GM12878 (cell line): ENCODE results near the gene FKTN. TPM values are rescaled to one million over a fixed set of nuclear protein-coding genes. Genes with fewer than 3 reads are reported as not detected.

Experiments used
- ATAC-seq: fragments of 200-7000 bp; cut with Tn5 transposase; 3 replicates; pipeline ENCODE4 v1.9.1; 2020; ENCODE audit warnings: mild to moderate bottlenecking, moderate library complexity
- BruUV-seq: library from RNA; stranded (reverse); fragments of 400-500 nt; replicated peaks from 2 replicates; lab custom pipeline; 2021; lab: Mats Ljungman, UMichigan
- CTCF ChIA-PET: fragments of 300-600 bp; sonication (Branson Sonifier 250); formaldehyde crosslinking; extraction: SDS; loops from one replicate; lab custom pipeline; 2021; ENCODE audit warnings: inconsistent platforms; lab: Yijun Ruan, JAX
- POLR2A ChIA-PET: fragments of 350-600 bp; formaldehyde crosslinking; extraction: SDS; loops from one replicate; lab custom pipeline; 2021; ENCODE audit warnings: inconsistent platforms; lab: Charles Lee
- RAD21 ChIA-PET: fragments of 300-600 bp; sonication (Branson Sonifier 250); formaldehyde crosslinking; loops from one replicate; lab custom pipeline; 2023; ENCODE audit warnings: antibody characterized with exemption; ENCODE audit not compliant: unreplicated experiment; lab: Charles Lee
- SMC1A ChIA-PET: fragments of 300-600 bp; sonication (Branson Sonifier 250); formaldehyde crosslinking; loops from one replicate; lab custom pipeline; 2023; ENCODE audit not compliant: unreplicated experiment, uncharacterized antibody; lab: Charles Lee
- DNase-seq: peaks from one replicate; pipeline ENCODE4 v3.0.0-alpha.2; 2011; ENCODE audit warnings: low read depth, low spot score
- FAIRE-seq: peaks from 3 replicates; lab custom pipeline; 2011; peaks lifted over from hg19 to GRCh38; lab: Jason Lieb, UNC
- H2AFZ ChIP-seq: 2 replicates; pipeline ENCODE4 v1.6.0; 2011; ENCODE audit warnings: low read depth, low read length, control low read depth; ENCODE audit not compliant: control insufficient read depth
- H3K27ac ChIP-seq: 2 replicates; pipeline ENCODE4 v1.5.1; 2011; ENCODE audit warnings: control low read depth; ENCODE audit not compliant: control insufficient read depth, insufficient read depth
- H3K27me3 ChIP-seq, 2 experiments: replicated peaks in 1 of 2; 2 replicates each; pipeline versions ENCODE4 v1.6.0 to v1.6.1; 2011; ENCODE audit warnings: low read length in 1 of 2; ENCODE audit not compliant: control insufficient read depth in 2 of 2, insufficient read depth in 2 of 2
- H3K36me3 ChIP-seq, 2 experiments: 2 replicates each; pipeline ENCODE4 v1.5.1; 2011; ENCODE audit warnings: low read length in 1 of 2; ENCODE audit not compliant: control insufficient read depth in 2 of 2, insufficient read depth in 2 of 2
- H3K4me1 ChIP-seq: 2 replicates; pipeline ENCODE4 v1.6.1; 2011; ENCODE audit warnings: mild to moderate bottlenecking, low read length, moderate library complexity, mixed read lengths; ENCODE audit not compliant: control insufficient read depth, insufficient read depth
- H3K4me2 ChIP-seq: 2 replicates; pipeline ENCODE4 v1.6.0; 2011; ENCODE audit warnings: control low read depth; ENCODE audit not compliant: control insufficient read depth, insufficient read depth
- H3K4me3 ChIP-seq: fragments of 200-600 bp; sonication (generic); 2 replicates; pipeline ENCODE4 v1.5.1; 2016
- H3K79me2 ChIP-seq: 2 replicates; pipeline ENCODE4 v1.6.0; 2011; ENCODE audit warnings: low read length; ENCODE audit not compliant: control insufficient read depth, insufficient read depth
- H3K9ac ChIP-seq: 2 replicates; pipeline ENCODE4 v1.8.0; 2011; ENCODE audit warnings: low read length, control low read depth, mixed read lengths; ENCODE audit not compliant: control insufficient read depth, insufficient read depth
- H3K9me3 ChIP-seq: replicated peaks from 3 replicates; pipeline ENCODE4 v1.5.1; 2011; ENCODE audit warnings: mild to moderate bottlenecking, low read length; ENCODE audit not compliant: control insufficient read depth, insufficient read depth
- H4K20me1 ChIP-seq: 2 replicates; pipeline ENCODE4 v1.6.0; 2011; ENCODE audit not compliant: control insufficient read depth, insufficient read depth
- BMI1 ChIP-seq: fragments of 450-650 bp; IDR thresholded peaks from 2 replicates; pipeline ENCODE4 v1.6.1; 2016; ENCODE audit warnings: mild to moderate bottlenecking, moderate library complexity, borderline replicate concordance
- FOXK2 ChIP-seq: fragments of 450-650 bp; IDR thresholded peaks from 2 replicates; pipeline ENCODE4 v1.6.1; 2017; ENCODE audit warnings: mild to moderate bottlenecking, moderate library complexity
- GABPA ChIP-seq: IDR thresholded peaks from 2 replicates; pipeline ENCODE4 v1.6.1; 2014; ENCODE audit warnings: antibody characterized with exemption, low read depth, mild to moderate bottlenecking, inconsistent platforms
- KAT2A ChIP-seq: conservative IDR thresholded peaks from 2 replicates; pipeline ENCODE4 v1.6.1; 2011; ENCODE audit warnings: low read depth, low read length; ENCODE audit not compliant: control insufficient read depth
- PAX8 ChIP-seq: fragments of 450-650 bp; IDR thresholded peaks from 2 replicates; pipeline ENCODE4 v1.6.1; 2017; ENCODE audit warnings: mild to moderate bottlenecking, moderate library complexity
- POLR2AphosphoS5 ChIP-seq: IDR thresholded peaks from 2 replicates; pipeline ENCODE4 v1.6.1; 2011; ENCODE audit warnings: mild to moderate bottlenecking, low read length, inconsistent platforms
- RB1 ChIP-seq: fragments of 450-650 bp; formaldehyde crosslinking; IDR thresholded peaks from 2 replicates; pipeline ENCODE4 v1.6.1; 2017; ENCODE audit warnings: mild to moderate bottlenecking, borderline replicate concordance
- SRF ChIP-seq, 2 experiments: IDR thresholded peaks; 2 replicates each; pipeline ENCODE4 v1.6.1; 2011; ENCODE audit warnings: low read depth in 2 of 2, low read length in 2 of 2, mild to moderate bottlenecking in 1 of 2, moderate library complexity in 1 of 2
- WGBS: methylation state at CpG from one replicate; pipeline ENCODE4 v1.1.6; 2016; ENCODE audit warnings: low lambda C conversion rate; ENCODE audit not compliant: insufficient replicate concordance, insufficient coverage; ENCODE audit errors: missing lambda C conversion rate; 5-methylcytosine and 5-hydroxymethylcytosine counted together
- in situ Hi-C: fragments of 300-500 bp; cut with MboI; formaldehyde crosslinking; loops from 9 replicates; pipeline ENCODE4 v1.14.3; 2018; ENCODE audit warnings: mixed read lengths
- intact Hi-C: fragments of 100-400 bp; cut with micrococcal nuclease; formaldehyde crosslinking; loops from one replicate; pipeline ENCODE4 v1.14.2; 2022; ENCODE audit not compliant: unreplicated experiment
- polyA plus RNA-seq, 11 experiments: library from polyadenylated mRNA; depleted of rRNA in 4 of 11; unstranded in 6 of 11; stranded (reverse) in 5 of 11; fragments of >200 nt; fragmentation: Nextera tagmentation in 4 of 11; fragmentation: Illumina TruSeq in 1 of 11; extraction: Ambion mirVana in 4 of 11; extraction: Trizol in 1 of 11; gene quantifications; 1 replicate in 1 of 11; 2 replicates in 10 of 11; pipeline versions ENCODE4 v1.2.1 to v1.2.3, GENCODE V29; 2011 to 2016; ENCODE audit warnings: inconsistent platforms in 2 of 11, missing spikeins in 2 of 11, low read depth in 1 of 11
- total RNA-seq, 4 experiments: library from RNA; depleted of rRNA in 3 of 4; stranded (reverse); fragments of >200 nt in 3 of 4; fragmentation: Illumina TruSeq in 1 of 4; extraction: Trizol in 1 of 4; gene quantifications; 2 replicates each; pipeline versions ENCODE4 v1.2.1 to v1.2.3, GENCODE V29; 2013 to 2021
- TF ChIP-seq, protein P1 (sequence below): fragments of 450-650 bp; conservative IDR thresholded peaks from 2 replicates; pipeline ENCODE4 v1.6.1; 2017; ENCODE audit warnings: mild to moderate bottlenecking, moderate library complexity
- TF ChIP-seq, protein P2 (sequence below): fragments of 450-650 bp; formaldehyde crosslinking; IDR thresholded peaks from 2 replicates; pipeline ENCODE4 v1.4.0; 2022; ENCODE audit warnings: mild to moderate bottlenecking, moderate library complexity
- TF ChIP-seq, protein P3 (sequence below): IDR thresholded peaks from 2 replicates; pipeline ENCODE4 v1.6.1; 2012; ENCODE audit warnings: low read depth, low read length, improper control_type of control experiment

The FKTN gene
- total and polyA plus RNA-seq, 10 of the 15 experiments (the other 5 are each of a cell fraction or from before 2014, with no cell fraction given), result 3.6 to 15.9 (median 10.6) TPM

DNA sequence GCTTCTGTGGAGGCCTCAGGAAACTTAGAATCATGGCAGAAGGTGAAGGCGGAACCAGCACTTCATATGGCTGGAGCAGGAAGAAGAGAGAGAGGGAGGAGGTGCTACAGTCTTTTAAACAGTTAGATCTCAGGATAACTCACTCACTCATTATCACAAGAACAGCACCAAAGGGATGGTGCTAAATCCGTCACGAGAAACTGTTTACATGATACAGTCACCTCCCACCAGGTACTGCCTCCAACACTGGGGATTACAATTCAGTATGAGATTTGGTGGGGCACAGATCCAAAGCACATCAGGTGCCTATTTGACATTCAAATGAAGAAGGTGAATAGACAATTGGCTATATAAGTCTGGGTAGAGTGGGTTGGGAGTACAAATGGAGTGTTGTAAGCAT lies 35.2 kb downstream of the FKTN start:
- TF ChIP-seq, protein P1, sequence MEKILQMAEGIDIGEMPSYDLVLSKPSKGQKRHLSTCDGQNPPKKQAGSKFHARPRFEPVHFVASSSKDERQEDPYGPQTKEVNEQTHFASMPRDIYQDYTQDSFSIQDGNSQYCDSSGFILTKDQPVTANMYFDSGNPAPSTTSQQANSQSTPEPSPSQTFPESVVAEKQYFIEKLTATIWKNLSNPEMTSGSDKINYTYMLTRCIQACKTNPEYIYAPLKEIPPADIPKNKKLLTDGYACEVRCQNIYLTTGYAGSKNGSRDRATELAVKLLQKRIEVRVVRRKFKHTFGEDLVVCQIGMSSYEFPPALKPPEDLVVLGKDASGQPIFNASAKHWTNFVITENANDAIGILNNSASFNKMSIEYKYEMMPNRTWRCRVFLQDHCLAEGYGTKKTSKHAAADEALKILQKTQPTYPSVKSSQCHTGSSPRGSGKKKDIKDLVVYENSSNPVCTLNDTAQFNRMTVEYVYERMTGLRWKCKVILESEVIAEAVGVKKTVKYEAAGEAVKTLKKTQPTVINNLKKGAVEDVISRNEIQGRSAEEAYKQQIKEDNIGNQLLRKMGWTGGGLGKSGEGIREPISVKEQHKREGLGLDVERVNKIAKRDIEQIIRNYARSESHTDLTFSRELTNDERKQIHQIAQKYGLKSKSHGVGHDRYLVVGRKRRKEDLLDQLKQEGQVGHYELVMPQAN, result no peak
- TF ChIP-seq RB1, result no peak
- no peak for TF ChIP-seq SRF (IDR thresholded peaks at IDR 0.05; ENCODE audit: low read depth in 2 of 2, low read length in 2 of 2)
- no peak for TF ChIP-seq FOXK2
- no peak for TF ChIP-seq BMI1
- no peak for TF ChIP-seq PAX8
- TF ChIP-seq, protein P2, sequence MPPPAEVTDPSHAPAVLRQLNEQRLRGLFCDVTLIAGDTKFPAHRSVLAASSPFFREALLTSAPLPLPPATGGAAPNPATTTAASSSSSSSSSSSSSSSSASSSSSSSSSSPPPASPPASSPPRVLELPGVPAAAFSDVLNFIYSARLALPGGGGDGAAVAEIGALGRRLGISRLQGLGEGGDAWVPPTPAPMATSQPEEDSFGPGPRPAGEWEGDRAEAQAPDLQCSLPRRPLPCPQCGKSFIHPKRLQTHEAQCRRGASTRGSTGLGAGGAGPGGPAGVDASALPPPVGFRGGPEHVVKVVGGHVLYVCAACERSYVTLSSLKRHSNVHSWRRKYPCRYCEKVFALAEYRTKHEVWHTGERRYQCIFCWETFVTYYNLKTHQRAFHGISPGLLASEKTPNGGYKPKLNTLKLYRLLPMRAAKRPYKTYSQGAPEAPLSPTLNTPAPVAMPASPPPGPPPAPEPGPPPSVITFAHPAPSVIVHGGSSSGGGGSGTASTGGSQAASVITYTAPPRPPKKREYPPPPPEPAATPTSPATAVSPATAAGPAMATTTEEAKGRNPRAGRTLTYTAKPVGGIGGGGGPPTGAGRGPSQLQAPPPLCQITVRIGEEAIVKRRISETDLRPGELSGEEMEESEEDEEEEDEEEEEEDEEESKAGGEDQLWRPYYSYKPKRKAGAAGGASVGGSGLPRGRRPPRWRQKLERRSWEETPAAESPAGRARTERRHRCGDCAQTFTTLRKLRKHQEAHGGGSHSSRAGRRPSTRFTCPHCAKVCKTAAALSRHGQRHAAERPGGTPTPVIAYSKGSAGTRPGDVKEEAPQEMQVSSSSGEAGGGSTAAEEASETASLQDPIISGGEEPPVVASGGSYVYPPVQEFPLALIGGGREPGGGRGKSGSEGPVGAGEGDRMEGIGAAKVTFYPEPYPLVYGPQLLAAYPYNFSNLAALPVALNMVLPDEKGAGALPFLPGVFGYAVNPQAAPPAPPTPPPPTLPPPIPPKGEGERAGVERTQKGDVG (CRISPR knock-in tag), result no peak
- no peak for TF ChIP-seq KAT2A
- TF ChIP-seq POLR2AphosphoS5, result no peak
- TF ChIP-seq, protein P3, sequence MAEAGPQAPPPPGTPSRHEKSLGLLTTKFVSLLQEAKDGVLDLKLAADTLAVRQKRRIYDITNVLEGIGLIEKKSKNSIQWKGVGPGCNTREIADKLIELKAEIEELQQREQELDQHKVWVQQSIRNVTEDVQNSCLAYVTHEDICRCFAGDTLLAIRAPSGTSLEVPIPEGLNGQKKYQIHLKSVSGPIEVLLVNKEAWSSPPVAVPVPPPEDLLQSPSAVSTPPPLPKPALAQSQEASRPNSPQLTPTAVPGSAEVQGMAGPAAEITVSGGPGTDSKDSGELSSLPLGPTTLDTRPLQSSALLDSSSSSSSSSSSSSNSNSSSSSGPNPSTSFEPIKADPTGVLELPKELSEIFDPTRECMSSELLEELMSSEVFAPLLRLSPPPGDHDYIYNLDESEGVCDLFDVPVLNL, result no peak
- TF ChIP-seq GABPA, result no peak
- Histone ChIP-seq H3K27me3 (no peaks in the 10 kb centered on the region), H3K9me3 (peaks cover 9% of the 10 kb centered on the region; the same call in 2 of the 3 replicates), H3K4me2 (no peak overlapping the region), H2AFZ (no peak overlapping the region), H3K4me1 (no peaks in the 10 kb centered on the region), H3K4me3 (no peak overlapping the region), H3K36me3 (peaks cover 0 to 2% of the 10 kb centered on the region in 2 experiments; a peak in 1 of 4 replicates), H3K27ac (no peak overlapping the region), H3K79me2 (no peaks in the 10 kb centered on the region), H4K20me1 (no peaks in the 10 kb centered on the region), H3K9ac (no peak overlapping the region)
- CTCF ChIA-PET, result interaction anchor here (0.5 kb wide), 1 partner anchor 432 kb away, joined by 3 read pairs; no protein-coding TSS in a partner anchor
- no peak for ATAC-seq
- POLR2A ChIA-PET, result no interaction called here
- no TSS peak for BruUV-seq
- intact Hi-C loops (no loop called here), in situ Hi-C loops (no loop called here)
- 73% methylated on average over 3 of the region's 3 CpGs for WGBS
- SMC1A ChIA-PET, result no interaction called here
- FAIRE-seq, result no peak
- RAD21 ChIA-PET, result no interaction called here
- DNase-seq, result no peak
